D721Med (cell line): ENCODE results near the gene NEURL1.

Experiments used
- DNase-seq: peaks from one replicate; pipeline ENCODE4 v3.0.0; 2011; ENCODE audit warnings: low spot score; ENCODE audit not compliant: insufficient read length
- FAIRE-seq: peaks from 2 replicates; lab custom pipeline; 2011; peaks lifted over from hg19 to GRCh38; lab: Jason Lieb, UNC
- TF ChIP-seq, protein P1 (sequence below): IDR thresholded peaks from 2 replicates; pipeline ENCODE4 v1.5.1; 2012; ENCODE audit warnings: mild to moderate bottlenecking, control low read depth; ENCODE audit not compliant: insufficient read depth; ENCODE audit errors: missing control alignments

The NEURL1 gene

DNA sequence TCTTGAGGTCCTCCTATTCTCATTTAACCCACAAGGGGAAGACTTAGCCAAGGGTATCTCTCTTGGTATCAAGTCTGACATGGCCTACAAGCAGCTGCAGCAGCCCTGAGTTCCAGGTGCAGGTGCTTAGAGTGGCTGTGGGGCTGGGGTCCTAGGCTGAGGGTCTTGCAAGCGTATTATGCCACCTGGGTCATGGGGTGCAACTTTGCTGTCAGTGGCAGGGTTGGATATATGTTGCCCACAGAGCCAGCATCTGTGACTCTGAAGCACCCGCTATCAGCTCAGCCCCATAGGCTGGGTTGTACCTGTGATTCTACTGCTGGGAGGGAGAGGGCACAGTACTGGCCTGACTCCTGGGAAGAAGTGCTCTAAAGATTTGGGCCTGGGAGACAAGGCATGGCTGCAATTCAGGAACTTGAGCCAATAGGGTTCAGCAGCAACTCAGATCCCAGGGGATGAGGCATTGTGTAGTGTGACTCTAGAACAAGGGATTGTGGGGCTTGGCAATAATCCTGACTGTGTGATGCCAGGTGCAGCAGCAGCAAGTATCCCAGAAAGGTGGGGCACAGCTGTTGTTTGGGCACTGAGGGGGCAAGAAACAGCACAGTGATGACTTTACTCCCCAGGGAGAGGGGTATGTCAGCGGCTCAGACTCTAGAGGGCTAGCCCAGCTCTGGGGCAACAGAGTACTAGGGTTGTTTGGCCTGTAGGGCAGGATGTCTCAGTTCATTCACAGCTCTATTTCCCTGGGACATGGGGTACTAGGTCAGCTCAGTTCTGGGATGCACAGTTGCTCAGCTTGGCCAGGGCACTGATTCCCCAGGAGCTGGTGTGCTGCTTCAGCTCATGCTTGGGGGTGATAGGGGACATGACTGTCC, 41.4 kb downstream of the NEURL1 start:
- FAIRE-seq, result no peak
- TF ChIP-seq, protein P1, sequence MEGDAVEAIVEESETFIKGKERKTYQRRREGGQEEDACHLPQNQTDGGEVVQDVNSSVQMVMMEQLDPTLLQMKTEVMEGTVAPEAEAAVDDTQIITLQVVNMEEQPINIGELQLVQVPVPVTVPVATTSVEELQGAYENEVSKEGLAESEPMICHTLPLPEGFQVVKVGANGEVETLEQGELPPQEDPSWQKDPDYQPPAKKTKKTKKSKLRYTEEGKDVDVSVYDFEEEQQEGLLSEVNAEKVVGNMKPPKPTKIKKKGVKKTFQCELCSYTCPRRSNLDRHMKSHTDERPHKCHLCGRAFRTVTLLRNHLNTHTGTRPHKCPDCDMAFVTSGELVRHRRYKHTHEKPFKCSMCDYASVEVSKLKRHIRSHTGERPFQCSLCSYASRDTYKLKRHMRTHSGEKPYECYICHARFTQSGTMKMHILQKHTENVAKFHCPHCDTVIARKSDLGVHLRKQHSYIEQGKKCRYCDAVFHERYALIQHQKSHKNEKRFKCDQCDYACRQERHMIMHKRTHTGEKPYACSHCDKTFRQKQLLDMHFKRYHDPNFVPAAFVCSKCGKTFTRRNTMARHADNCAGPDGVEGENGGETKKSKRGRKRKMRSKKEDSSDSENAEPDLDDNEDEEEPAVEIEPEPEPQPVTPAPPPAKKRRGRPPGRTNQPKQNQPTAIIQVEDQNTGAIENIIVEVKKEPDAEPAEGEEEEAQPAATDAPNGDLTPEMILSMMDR, result no peak
- DNase-seq, result no peak

GRCh38 chr10:103535595-103535994, 42.1 kb downstream of the NEURL1 start:
- TF ChIP-seq, protein P1, result no peak
- no peak for FAIRE-seq

GRCh38 chr10:103539751-103540150, 46.2 kb downstream of the NEURL1 start:
- TF ChIP-seq, protein P1, result no peak
- DNase-seq (no peak), FAIRE-seq (no peak)

More at GRCh38 chr10:103535595-103535994, 42.1 kb downstream of the NEURL1 start:
- DNase-seq, result no peak

GRCh38 chr10:103540722-103541121, 47.2 kb downstream of the NEURL1 start:
- TF ChIP-seq, protein P1, result no peak
- FAIRE-seq, result no peak
- DNase-seq, result no peak

DNA sequence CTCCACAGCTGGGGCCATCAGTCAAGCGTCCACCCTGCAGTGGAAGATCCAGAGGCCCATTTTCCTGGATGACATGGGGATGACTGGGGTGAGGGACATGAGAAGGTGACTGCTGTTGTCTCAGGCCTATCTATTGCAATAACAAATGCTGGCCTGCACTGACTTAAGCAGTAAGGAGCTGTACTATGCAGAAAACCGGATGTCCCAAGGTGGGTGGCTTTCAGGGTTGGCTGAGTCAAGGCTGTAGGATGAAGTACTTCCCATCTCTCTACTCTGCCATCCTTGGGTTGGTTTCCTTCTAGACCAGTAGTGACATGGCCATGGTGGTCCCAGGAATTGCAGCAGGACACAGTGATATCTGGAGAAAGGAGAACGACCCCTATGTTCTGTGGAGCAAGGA, 48.1 kb downstream of the NEURL1 start:
- TF ChIP-seq, protein P1, result no peak
- DNase-seq (no peak), FAIRE-seq (no peak)

DNA sequence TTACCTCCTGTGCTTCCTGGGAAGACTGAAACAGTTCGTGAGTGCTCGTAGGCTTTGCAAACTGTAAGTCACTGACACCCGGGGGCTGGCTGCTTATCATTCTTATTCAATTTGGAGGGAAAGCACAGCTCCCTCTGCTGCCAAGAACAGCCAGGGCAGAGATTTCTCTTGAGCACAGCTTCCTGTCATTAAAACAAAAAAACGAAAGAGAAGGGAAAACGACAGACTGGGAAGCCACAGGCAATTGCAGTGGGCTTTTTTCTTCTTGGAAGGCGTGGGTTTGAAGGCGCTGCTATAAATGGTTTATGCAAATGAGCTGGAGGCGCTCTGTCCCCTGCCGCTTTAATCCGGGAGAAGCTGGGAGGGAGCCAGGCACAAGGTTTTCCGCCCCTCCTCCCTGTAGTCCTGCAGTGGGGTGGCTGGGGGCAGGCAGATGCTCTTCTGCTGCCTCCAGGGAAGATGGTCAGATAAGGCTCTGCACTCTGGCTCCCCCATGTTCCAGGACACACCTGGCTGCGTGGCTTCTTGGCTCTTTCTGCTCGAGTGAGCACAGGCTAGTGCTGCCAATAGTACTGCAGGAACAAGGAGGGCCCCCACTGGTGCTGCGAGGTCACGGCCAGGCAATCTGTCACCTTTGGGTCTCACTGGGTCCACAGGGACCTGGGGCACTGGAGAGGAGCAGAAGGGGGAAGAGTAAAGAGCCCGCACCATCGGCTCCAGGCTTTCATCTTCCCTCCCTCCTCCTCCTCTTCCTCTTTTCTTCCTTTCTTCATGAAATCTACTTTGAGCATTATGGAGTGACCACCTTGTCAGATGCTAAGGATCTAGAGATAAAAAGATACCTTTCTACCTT, 49.5 kb downstream of the NEURL1 start:
- TF ChIP-seq, protein P1, result peak; percentile 30
- no peak for DNase-seq
- FAIRE-seq, result no peak
